ENCODE results near the gene DVL1.

DNA sequence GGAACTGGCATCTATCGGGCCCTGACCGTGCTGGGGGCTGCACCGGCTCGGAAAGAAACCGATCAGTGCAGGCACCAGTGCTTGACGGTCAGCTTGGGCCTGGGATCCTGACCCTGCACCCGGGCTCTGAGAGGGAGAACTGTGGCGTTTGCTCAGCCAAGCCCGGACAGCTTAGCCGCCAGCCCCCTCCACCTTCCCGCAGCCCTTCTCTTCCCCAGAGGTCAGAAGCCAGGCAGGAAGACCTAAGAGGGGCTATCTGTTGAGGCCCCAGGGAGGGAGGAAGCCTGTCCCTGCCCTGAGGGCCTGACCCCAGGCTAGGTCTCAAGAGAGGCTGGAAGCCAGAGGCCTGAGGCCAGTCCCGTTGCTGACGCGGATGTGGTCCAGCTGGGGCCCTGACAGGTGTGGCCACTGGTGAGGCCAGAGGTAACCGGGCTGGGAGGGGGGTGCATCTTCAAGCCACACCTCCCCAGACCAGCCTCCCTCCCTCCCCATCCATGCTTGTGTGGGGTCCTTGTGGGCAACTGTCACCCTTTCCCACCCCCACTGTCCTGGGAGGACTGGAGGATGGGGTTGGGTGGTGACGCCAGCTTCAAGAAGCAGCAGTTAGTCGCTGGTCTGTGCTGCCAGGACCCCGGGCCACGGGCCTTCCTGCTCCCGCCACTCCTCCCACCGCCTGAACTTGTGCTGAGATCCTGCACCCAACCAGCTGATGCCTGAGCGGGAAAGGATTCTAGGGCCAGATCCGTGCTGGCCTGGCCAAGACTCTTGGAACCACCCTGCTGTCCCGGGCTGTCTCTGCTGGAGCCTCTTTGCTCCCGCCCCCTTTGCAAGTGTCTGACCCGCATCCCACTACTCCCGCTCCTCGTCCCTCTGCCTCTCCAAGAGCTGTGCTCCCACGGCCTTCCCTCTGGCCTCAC is 2.6 kb upstream of the DVL1 start:
- TF ChIP-seq, protein P1, sequence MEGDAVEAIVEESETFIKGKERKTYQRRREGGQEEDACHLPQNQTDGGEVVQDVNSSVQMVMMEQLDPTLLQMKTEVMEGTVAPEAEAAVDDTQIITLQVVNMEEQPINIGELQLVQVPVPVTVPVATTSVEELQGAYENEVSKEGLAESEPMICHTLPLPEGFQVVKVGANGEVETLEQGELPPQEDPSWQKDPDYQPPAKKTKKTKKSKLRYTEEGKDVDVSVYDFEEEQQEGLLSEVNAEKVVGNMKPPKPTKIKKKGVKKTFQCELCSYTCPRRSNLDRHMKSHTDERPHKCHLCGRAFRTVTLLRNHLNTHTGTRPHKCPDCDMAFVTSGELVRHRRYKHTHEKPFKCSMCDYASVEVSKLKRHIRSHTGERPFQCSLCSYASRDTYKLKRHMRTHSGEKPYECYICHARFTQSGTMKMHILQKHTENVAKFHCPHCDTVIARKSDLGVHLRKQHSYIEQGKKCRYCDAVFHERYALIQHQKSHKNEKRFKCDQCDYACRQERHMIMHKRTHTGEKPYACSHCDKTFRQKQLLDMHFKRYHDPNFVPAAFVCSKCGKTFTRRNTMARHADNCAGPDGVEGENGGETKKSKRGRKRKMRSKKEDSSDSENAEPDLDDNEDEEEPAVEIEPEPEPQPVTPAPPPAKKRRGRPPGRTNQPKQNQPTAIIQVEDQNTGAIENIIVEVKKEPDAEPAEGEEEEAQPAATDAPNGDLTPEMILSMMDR (IDR thresholded peaks at IDR 0.05) = no peak
- TF ChIP-seq, protein P2, sequence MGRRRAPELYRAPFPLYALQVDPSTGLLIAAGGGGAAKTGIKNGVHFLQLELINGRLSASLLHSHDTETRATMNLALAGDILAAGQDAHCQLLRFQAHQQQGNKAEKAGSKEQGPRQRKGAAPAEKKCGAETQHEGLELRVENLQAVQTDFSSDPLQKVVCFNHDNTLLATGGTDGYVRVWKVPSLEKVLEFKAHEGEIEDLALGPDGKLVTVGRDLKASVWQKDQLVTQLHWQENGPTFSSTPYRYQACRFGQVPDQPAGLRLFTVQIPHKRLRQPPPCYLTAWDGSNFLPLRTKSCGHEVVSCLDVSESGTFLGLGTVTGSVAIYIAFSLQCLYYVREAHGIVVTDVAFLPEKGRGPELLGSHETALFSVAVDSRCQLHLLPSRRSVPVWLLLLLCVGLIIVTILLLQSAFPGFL (CRISPR knock-in tag; IDR thresholded peaks at IDR 0.05; ENCODE audit: borderline replicate concordance) = no peak
- no peak for TF ChIP-seq NFYB (CRISPR knock-in tag; conservative IDR thresholded peaks at IDR 0.05; ENCODE audit: low read depth)
- TF ChIP-seq IRF2 (CRISPR knock-in tag; IDR thresholded peaks at IDR 0.05; ENCODE audit: borderline replicate concordance, low read depth) = no peak
- TF ChIP-seq ZNF232 (CRISPR knock-in tag; IDR thresholded peaks at IDR 0.05) = no peak

Measured in WTC11 (cell line).